ENCODE data around the gene ESRRB. TPM values are rescaled to one million over a fixed set of nuclear protein-coding genes. Genes with fewer than 3 reads are reported as not detected.

ESRRB gene
- polyA plus RNA-seq, 6 donors from 2014 or later = not detected

DNA sequence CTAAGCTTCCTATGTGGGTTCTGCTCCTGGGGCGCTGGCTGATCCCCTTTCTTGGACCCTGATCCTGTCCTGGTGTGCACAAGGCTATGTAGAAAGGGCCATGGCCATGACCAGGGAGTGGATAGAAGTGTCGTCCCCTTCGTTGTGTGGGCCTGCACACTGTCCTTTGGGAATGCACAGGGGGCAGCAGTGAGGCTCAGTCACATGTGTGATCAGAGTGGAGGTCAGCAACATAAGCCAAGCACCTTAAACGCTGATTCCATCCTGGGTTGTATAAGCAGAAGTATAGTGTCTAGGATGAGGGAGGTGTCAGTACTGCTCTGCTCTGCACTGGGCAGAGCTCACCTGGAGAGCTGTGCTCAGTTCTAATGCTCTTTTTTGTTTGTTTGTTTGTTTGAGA lies 48.4 kb downstream of the ESRRB start:
- Mint-ChIP-seq H3K36me3 (no peaks in the 10 kb centered on the region), H3K4me3 (no peak overlapping the region), H3K4me1 (no peaks in the 10 kb centered on the region), H3K27ac (no peak overlapping the region), H3K27me3 (peaks cover 5 to 23% (median 18%) of the 10 kb centered on the region in 3 donors), H3K9me3 (peaks cover 0 to 7% (median 3%) of the 10 kb centered on the region in 7 donors)
- no peak for DNase-seq
- no peak for ATAC-seq (ENCODE audit: low read depth in 2 of 2)

DNA sequence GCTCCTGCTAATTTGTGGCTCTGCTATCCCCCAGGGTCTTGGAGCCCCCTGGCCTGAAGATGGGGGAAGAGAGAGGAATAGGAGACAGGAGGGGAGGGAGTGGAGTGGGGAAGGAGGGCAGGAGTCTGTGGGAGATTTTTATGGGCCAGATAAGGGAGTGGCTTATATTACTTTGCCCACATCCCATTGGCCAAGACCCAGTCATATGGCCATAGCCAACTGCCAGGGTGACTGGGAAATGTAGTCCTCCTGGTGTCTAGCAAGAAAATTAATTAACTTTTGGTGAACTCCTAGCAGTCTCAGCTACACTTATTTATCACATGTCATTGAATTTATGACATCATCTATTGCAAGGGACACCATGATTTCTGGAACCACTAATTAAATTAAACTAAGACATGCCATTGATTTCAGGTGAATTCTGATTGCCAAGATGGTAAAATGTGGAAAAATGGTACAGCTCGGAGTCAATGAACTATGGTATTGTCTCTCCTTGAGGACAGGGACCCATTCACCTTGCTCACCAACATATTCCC lies 50.3 kb downstream of the ESRRB start:
- Mint-ChIP-seq H3K9me3 (peaks cover 0 to 7% (median 3%) of the 10 kb centered on the region in 7 donors), H3K4me1 (no peaks in the 10 kb centered on the region), H3K36me3 (no peaks in the 10 kb centered on the region), H3K27me3 (peaks cover 5 to 23% (median 13%) of the 10 kb centered on the region in 3 donors), H3K4me3 (no peak overlapping the region), H3K27ac (no peak overlapping the region)
- DNase-seq (no peak), ATAC-seq (ENCODE audit: low read depth in 2 of 2) (no peak)

GRCh38 chr14:76428611-76429010 lies 52.7 kb downstream of the ESRRB start:
- Mint-ChIP-seq H3K4me1 (peaks cover 0 to 1% (median 0%) of the 10 kb centered on the region in 3 donors), H3K4me3 (no peak overlapping the region), H3K27ac (no peak overlapping the region), H3K9me3 (peaks cover 0 to 7% (median 3%) of the 10 kb centered on the region in 7 donors), H3K36me3 (no peaks in the 10 kb centered on the region), H3K27me3 (peaks cover 11 to 44% (median 23%) of the 10 kb centered on the region in 3 donors)
- DNase-seq (no peak), ATAC-seq (ENCODE audit: low read depth in 2 of 2) (no peak)

GRCh38 chr14:76430017-76430416 lies 54.1 kb downstream of the ESRRB start:
- DNase-seq (no peak), ATAC-seq (ENCODE audit: low read depth in 2 of 2) (no peak)
- H3K27me3 Mint-ChIP-seq = peaks cover 14 to 58% (median 23%) of the 10 kb centered on the region in 3 donors
- peaks cover 0 to 7% (median 3%) of the 10 kb centered on the region in 7 donors for H3K9me3 Mint-ChIP-seq
- no peaks in the 10 kb centered on the region for H3K36me3 Mint-ChIP-seq
- peaks cover 0 to 4% (median 0%) of the 10 kb centered on the region in 3 donors for H3K4me1 Mint-ChIP-seq
- H3K27ac Mint-ChIP-seq = no peak overlapping the region
- H3K4me3 Mint-ChIP-seq = no peak overlapping the region

DNA sequence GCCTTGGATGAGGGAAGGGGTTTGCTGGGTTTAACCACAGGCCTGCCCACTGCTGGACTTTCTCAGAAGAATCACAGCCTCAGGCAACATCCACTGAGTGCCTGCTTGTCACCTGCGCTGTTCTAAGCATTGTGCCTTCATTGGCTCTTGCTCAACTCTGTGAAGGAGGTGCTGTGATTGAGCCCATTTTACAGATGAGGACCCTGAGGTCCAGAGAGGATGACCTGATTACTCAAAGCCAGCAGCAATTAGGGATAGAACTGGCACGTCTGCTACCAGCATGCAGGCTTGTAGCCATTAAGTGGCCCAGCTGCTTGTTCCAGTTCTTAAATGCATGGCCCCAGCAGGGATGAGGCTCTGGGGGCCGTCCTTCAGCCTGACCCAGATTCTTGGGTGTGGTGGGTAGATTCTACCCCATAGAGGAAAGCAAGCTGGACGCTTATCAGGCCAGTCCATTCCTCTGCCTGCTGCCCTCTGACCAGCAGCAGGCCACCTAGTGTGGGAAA lies 54.6 kb downstream of the ESRRB start:
- DNase-seq (no peak), ATAC-seq (ENCODE audit: low read depth in 2 of 2) (no peak)
- Mint-ChIP-seq H3K27me3 (peaks cover 18 to 54% (median 22%) of the 10 kb centered on the region in 3 donors), H3K4me3 (no peak overlapping the region), H3K9me3 (peaks cover 0 to 6% (median 3%) of the 10 kb centered on the region in 7 donors), H3K36me3 (no peaks in the 10 kb centered on the region), H3K4me1 (peaks cover 0 to 4% (median 0%) of the 10 kb centered on the region in 3 donors), H3K27ac (no peak overlapping the region)

- Mint-ChIP-seq H3K27ac (peak overlapping the region in 1 of 6 donors; percentile 87), H3K4me1 (peaks cover 0 to 4% (median 0%) of the 10 kb centered on the region in 3 donors), H3K36me3 (no peaks in the 10 kb centered on the region), H3K4me3 (no peak overlapping the region), H3K9me3 (no peaks in the 10 kb centered on the region), H3K27me3 (peaks cover 15 to 49% (median 18%) of the 10 kb centered on the region in 3 donors)
- ATAC-seq (ENCODE audit: low read depth in 2 of 2) (no peak), DNase-seq (no peak)
Measured at GRCh38 chr14:76431538-76431937, 55.6 kb downstream of the ESRRB start.

GRCh38 chr14:76432827-76433752 lies 57.2 kb downstream of the ESRRB start:
- Mint-ChIP-seq H3K27me3 (peaks cover 13 to 42% (median 14%) of the 10 kb centered on the region in 3 donors), H3K4me3 (peak overlapping the region in 1 of 8 donors; percentile 22), H3K9me3 (no peaks in the 10 kb centered on the region), H3K4me1 (peaks cover 0 to 4% (median 0%) of the 10 kb centered on the region in 3 donors), H3K36me3 (no peaks in the 10 kb centered on the region), H3K27ac (no peak overlapping the region)
- DNase-seq = no peak
- no peak for ATAC-seq (ENCODE audit: low read depth in 2 of 2)

- H3K4me1 Mint-ChIP-seq = peaks cover 0 to 4% (median 0%) of the 10 kb centered on the region in 3 donors
- no peaks in the 10 kb centered on the region for H3K36me3 Mint-ChIP-seq
- no peak overlapping the region for H3K4me3 Mint-ChIP-seq
- ATAC-seq (ENCODE audit: low read depth in 2 of 2) = no peak
- DNase-seq = no peak
- peaks cover 13 to 42% (median 14%) of the 10 kb centered on the region in 3 donors for H3K27me3 Mint-ChIP-seq
- no peaks in the 10 kb centered on the region for H3K9me3 Mint-ChIP-seq
- no peak overlapping the region for H3K27ac Mint-ChIP-seq
Measured at GRCh38 chr14:76434220-76434619, 58.3 kb downstream of the ESRRB start.

DNA sequence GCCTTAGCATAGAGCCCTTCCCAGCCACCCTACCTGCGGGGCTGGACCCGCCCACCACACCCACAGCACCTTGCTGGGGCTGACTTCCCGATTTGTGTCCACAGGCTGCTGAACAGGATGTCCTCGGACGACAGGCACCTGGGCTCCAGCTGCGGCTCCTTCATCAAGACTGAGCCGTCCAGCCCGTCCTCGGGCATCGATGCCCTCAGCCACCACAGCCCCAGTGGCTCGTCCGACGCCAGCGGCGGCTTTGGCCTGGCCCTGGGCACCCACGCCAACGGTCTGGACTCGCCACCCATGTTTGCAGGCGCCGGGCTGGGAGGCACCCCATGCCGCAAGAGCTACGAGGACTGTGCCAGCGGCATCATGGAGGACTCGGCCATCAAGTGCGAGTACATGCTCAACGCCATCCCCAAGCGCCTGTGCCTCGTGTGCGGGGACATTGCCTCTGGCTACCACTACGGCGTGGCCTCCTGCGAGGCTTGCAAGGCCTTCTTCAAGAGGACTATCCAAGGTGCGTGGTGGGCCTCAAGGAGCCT lies 63.4 kb downstream of the ESRRB start:
- H3K36me3 Mint-ChIP-seq = no peaks in the 10 kb centered on the region
- DNase-seq = no peak
- ATAC-seq (ENCODE audit: low read depth in 2 of 2) = no peak
- H3K4me1 Mint-ChIP-seq = no peaks in the 10 kb centered on the region
- no peaks in the 10 kb centered on the region for H3K9me3 Mint-ChIP-seq
- H3K27me3 Mint-ChIP-seq = peaks cover 4 to 13% (median 4%) of the 10 kb centered on the region in 3 donors
- no peak overlapping the region for H3K27ac Mint-ChIP-seq
- no peak overlapping the region for H3K4me3 Mint-ChIP-seq

- H3K27me3 Mint-ChIP-seq = peaks cover 10 to 44% (median 16%) of the 10 kb centered on the region in 3 donors
- H3K4me3 Mint-ChIP-seq = no peak overlapping the region
- H3K4me1 Mint-ChIP-seq = no peaks in the 10 kb centered on the region
- no peak overlapping the region for H3K27ac Mint-ChIP-seq
- no peaks in the 10 kb centered on the region for H3K36me3 Mint-ChIP-seq
- no peak for ATAC-seq (ENCODE audit: low read depth in 2 of 2)
- DNase-seq = no peak
- H3K9me3 Mint-ChIP-seq = no peaks in the 10 kb centered on the region
Measured at GRCh38 chr14:76446486-76446885, 70.5 kb downstream of the ESRRB start.

DNA sequence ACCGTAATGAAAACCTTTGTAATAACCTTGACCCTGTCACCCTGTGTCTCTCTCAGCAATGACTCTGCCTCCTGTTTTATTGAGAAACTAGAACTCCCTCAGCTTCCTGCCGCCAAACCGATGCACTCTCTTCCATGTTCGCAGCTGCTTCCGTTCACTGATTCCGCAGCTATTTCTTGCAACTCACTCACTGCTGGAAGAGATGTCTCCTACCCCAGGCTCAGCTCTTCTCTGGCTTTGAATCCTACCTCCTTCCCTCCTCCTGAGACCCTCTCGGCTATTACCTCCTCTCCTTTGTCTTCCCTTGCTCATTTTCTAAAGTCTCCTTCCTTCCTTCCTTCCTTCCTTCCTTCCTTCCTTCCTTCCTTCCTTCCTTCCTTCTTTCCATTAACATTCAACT lies 71.0 kb downstream of the ESRRB start:
- Mint-ChIP-seq H3K9me3 (no peaks in the 10 kb centered on the region), H3K4me1 (no peaks in the 10 kb centered on the region), H3K4me3 (no peak overlapping the region), H3K27ac (peak overlapping the region in 2 of 6 donors; percentile 0 to 24), H3K36me3 (no peaks in the 10 kb centered on the region), H3K27me3 (peaks cover 11 to 46% (median 16%) of the 10 kb centered on the region in 3 donors)
- no peak for DNase-seq
- ATAC-seq (ENCODE audit: low read depth in 2 of 2) = no peak

DNA sequence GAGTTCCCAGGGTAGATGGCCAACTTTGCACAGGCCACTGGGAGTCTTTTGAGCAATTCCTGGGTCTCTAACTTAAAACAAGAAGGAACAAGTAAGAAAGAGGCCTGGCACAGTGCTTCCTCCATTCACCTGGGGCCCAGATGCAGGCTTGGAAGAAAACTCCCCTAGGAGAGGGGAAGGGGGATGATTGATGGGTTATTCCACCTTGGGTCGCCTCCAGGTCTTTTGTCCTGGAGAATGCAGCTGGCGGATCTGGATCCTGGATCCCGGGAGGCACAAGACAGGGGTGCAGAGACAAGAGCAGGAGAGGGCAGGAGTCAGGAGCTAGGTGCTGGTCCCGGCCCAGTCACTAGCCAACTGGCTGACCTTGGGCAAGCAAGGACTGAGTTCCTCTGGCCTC lies 74.5 kb downstream of the ESRRB start:
- DNase-seq = no peak
- Mint-ChIP-seq H3K9me3 (peaks cover 0 to 2% (median 0%) of the 10 kb centered on the region in 7 donors), H3K27ac (no peak overlapping the region), H3K4me1 (no peaks in the 10 kb centered on the region), H3K36me3 (no peaks in the 10 kb centered on the region), H3K4me3 (no peak overlapping the region), H3K27me3 (peaks cover 16 to 55% (median 18%) of the 10 kb centered on the region in 3 donors)
- ATAC-seq (ENCODE audit: low read depth in 2 of 2) = no peak

GRCh38 chr14:76456200-76456599 lies 80.3 kb downstream of the ESRRB start:
- no peak for DNase-seq
- no peak for ATAC-seq (ENCODE audit: low read depth in 2 of 2)

More at GRCh38 chr14:76456200-76456599, 80.3 kb downstream of the ESRRB start:
- no peak overlapping the region for H3K4me3 Mint-ChIP-seq
- no peaks in the 10 kb centered on the region for H3K4me1 Mint-ChIP-seq
- peaks cover 0 to 3% (median 0%) of the 10 kb centered on the region in 7 donors for H3K9me3 Mint-ChIP-seq
- no peak overlapping the region for H3K27ac Mint-ChIP-seq
- H3K36me3 Mint-ChIP-seq = no peaks in the 10 kb centered on the region
- H3K27me3 Mint-ChIP-seq = peaks cover 5 to 20% (median 10%) of the 10 kb centered on the region in 3 donors
